PFSK-1 (cell line): ENCODE data around the gene THRB.

Source experiments
- FOXP2 ChIP-seq: optimal IDR thresholded peaks from 2 replicates; pipeline ENCODE3; 2011; ENCODE audit warnings: borderline replicate concordance, control low read depth, inconsistent platforms; ENCODE audit not compliant: insufficient read depth; ENCODE audit errors: extremely low read length, extremely low read depth
- POLR2AphosphoS5 ChIP-seq: IDR thresholded peaks from 2 replicates; pipeline ENCODE4 v1.6.1; 2012; ENCODE audit warnings: low read depth, mild to moderate bottlenecking, control low read depth, low read length, moderate library complexity
- SIN3A ChIP-seq: IDR thresholded peaks from 2 replicates; pipeline ENCODE4 v1.6.1; 2012; ENCODE audit warnings: mild to moderate bottlenecking, low read length, moderate library complexity, borderline replicate concordance; ENCODE audit not compliant: insufficient read depth
- TAF1 ChIP-seq: IDR thresholded peaks from 2 replicates; pipeline ENCODE4 v1.6.1; 2012; ENCODE audit warnings: low read length, control low read depth, borderline replicate concordance; ENCODE audit not compliant: insufficient read depth
- TF ChIP-seq, protein P1 (sequence below), 2 experiments: IDR thresholded peaks; 2 replicates each; pipeline versions ENCODE4 v1.6.1 to v1.8.0; 2011 to 2012; ENCODE audit warnings: low read depth in 2 of 2, low read length in 2 of 2, control low read depth in 1 of 2, inconsistent platforms in 1 of 2, mild to moderate bottlenecking in 1 of 2, moderate library complexity in 1 of 2; ENCODE audit not compliant: insufficient read depth in 1 of 2

Gene THRB

DNA sequence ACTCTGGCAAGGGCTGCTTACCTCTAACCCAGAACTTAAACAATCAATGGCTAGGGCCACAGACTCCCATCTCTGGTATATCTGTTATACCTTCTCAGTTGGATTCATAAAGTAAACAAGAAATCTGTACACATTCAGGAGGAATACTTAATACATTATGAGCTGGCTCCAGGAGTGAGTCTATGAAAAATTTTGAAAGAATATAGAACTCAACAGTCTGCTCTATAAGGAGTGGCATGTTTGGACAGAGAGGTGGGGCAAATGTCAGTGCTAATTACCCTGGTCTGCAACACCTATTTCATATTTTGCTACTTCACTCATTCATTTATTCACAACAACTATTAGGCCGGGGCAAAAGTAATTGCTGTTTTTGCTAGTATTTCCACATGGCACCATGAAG, 245.1 kb downstream of the THRB start:
- no peak for TF ChIP-seq FOXP2
- no peak for TF ChIP-seq TAF1
- TF ChIP-seq, protein P1, sequence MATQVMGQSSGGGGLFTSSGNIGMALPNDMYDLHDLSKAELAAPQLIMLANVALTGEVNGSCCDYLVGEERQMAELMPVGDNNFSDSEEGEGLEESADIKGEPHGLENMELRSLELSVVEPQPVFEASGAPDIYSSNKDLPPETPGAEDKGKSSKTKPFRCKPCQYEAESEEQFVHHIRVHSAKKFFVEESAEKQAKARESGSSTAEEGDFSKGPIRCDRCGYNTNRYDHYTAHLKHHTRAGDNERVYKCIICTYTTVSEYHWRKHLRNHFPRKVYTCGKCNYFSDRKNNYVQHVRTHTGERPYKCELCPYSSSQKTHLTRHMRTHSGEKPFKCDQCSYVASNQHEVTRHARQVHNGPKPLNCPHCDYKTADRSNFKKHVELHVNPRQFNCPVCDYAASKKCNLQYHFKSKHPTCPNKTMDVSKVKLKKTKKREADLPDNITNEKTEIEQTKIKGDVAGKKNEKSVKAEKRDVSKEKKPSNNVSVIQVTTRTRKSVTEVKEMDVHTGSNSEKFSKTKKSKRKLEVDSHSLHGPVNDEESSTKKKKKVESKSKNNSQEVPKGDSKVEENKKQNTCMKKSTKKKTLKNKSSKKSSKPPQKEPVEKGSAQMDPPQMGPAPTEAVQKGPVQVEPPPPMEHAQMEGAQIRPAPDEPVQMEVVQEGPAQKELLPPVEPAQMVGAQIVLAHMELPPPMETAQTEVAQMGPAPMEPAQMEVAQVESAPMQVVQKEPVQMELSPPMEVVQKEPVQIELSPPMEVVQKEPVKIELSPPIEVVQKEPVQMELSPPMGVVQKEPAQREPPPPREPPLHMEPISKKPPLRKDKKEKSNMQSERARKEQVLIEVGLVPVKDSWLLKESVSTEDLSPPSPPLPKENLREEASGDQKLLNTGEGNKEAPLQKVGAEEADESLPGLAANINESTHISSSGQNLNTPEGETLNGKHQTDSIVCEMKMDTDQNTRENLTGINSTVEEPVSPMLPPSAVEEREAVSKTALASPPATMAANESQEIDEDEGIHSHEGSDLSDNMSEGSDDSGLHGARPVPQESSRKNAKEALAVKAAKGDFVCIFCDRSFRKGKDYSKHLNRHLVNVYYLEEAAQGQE (IDR thresholded peaks at IDR 0.05; ENCODE audit: insufficient read depth in 1 of 2, low read depth in 2 of 2, low read length in 2 of 2), result no peak
- TF ChIP-seq SIN3A, result no peak
- TF ChIP-seq POLR2AphosphoS5, result no peak

DNA sequence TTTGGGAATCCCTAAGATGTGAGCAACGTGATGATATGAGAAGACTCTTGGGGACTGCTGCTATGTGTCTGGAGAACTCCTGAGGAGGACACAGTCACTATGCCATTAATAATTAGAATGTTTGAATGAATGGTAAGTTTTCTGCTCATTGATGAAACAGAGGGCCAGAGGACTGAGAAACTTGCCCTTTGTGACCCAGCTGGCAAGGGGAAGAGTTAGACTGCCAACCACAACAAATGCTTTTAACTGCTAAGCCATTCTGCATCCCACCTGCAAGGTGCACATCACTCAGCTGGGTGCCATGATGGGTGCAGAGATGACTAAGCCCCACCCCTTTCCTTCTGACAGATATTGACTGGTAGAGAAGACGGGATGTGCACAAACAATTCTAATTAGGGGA, 249.6 kb downstream of the THRB start:
- TF ChIP-seq SIN3A (no peak), POLR2AphosphoS5 (no peak), FOXP2 (no peak), TAF1 (no peak)
- TF ChIP-seq, protein P1 (IDR thresholded peaks at IDR 0.05; ENCODE audit: insufficient read depth in 1 of 2, low read depth in 2 of 2, low read length in 2 of 2), result no peak

DNA sequence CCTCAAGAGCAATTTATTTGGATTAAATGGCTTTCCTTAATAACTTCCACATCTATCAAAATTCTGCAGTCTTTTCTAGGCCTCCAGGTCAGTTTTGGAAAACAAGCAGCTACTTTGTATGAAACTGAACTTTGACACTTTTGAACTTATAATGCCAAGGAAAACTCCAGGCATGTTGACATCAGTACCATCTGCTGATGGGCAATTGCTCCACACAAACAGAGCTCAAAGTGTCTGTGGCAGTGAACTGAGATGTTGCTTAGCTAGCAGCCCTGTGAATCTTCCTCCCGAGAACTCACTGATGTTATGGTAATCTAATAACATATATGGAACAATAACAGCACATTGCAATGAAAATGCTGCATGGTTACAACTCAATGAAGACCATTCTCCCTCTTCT, 250.2 kb downstream of the THRB start:
- TF ChIP-seq SIN3A (no peak), TAF1 (no peak), POLR2AphosphoS5 (no peak), FOXP2 (no peak)
- TF ChIP-seq, protein P1 (IDR thresholded peaks at IDR 0.05; ENCODE audit: insufficient read depth in 1 of 2, low read depth in 2 of 2, low read length in 2 of 2), result no peak

DNA sequence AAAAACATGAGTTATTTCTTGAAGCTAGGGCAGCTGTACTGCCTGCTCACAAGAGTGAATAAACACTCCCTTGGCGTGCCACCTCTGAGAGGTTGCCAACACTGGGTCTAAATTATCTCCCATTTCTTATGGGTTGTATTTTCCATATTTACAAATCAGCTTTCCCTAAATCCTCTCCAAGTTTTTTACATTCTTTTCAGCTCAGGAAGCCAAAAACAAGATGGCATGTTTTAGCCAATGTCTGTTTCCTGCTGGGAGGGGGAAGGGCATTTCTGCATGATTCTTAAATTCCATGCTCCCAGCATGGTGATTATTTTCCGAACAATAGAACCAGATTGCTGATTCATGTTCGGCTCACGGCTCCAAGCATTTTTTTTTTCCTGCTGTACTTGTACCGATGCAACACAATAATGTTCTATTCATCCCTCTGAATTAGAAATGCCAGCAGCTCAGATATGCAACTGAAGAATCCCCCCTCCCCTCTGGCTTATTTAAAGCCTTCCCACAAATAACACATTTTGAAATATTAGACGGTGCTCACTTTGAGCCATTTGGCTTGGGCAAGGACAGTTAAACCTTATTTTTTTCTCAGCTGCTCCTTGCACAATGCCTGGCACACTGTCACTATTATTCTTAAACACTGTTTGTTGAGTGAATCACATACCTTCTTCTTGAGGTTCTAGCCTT, 252.5 kb downstream of the THRB start:
- TF ChIP-seq FOXP2 (no peak), TAF1 (no peak), SIN3A (no peak), POLR2AphosphoS5 (no peak)
- TF ChIP-seq, protein P1 (IDR thresholded peaks at IDR 0.05; ENCODE audit: insufficient read depth in 1 of 2, low read depth in 2 of 2, low read length in 2 of 2), result no peak

DNA sequence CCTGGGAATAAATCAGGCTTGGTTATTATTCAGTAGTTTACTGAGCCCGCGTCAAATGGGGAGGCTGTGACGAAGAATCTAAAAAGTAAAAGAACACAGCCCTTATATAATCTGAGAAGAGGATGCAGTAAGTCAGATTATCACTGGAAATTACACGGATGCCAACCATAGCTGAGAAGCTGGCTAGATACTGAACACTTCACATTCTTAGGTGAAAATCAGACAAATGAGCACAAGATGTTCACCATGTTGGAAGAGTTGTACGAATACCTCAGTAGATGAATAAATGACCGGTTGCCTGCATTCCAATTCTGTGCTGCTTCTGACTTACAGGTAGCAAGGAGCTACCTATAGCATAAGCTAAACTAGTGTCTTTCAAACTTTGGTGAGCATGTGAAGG, 254.3 kb downstream of the THRB start:
- TF ChIP-seq FOXP2 (no peak), TAF1 (no peak)
- TF ChIP-seq, protein P1 (IDR thresholded peaks at IDR 0.05; ENCODE audit: insufficient read depth in 1 of 2, low read depth in 2 of 2, low read length in 2 of 2), result no peak
